GM12892 (cell line): Measurements from ENCODE around the gene MED29.

ENCODE experiments used
- POLR2A ChIP-seq: IDR thresholded peaks from 2 replicates; pipeline ENCODE4 v1.6.1; 2011; ENCODE audit warnings: low read depth, low read length, control low read depth
- POLR2AphosphoS5 ChIP-seq: IDR thresholded peaks from 2 replicates; pipeline ENCODE4 v1.6.1; 2011; ENCODE audit warnings: low read depth, low read length, control low read depth
- TAF1 ChIP-seq: IDR thresholded peaks from 2 replicates; pipeline ENCODE4 v1.6.1; 2011; ENCODE audit warnings: low read depth, mild to moderate bottlenecking, control low read depth, low read length, borderline replicate concordance

DNA sequence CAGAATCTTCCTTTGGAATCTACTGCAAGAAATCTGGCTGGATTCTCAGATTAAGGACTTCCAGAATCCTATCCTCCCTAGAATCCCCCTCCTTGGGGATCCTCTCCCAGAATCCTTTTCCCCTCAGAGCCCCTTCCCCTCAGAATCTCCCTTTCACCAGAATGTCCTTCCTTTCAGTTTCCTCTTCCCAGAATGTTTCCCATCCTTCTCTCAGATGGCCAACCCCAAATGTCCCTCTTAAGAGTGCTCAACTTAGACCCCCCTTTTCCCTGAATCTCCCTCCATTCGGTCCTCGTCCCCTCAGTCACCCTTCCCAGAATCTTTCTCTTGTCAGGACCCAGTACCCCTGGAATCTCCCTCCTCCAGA lies 45.2 kb downstream of the MED29 start:
- TF ChIP-seq POLR2AphosphoS5 (no peak), POLR2A (no peak), TAF1 (no peak)
